A673 (cell line): ENCODE data around the gene LILRB3.

Experiments used
- CTCF ChIP-seq: fragments of 300-800, 200-600 bp; sonication (generic); conservative IDR thresholded peaks from 2 replicates; pipeline ENCODE4 v1.5.1; 2017; ENCODE audit warnings: low read depth, mild to moderate bottlenecking, antibody characterized with exemption, low read length, moderate library complexity, mixed read lengths
- EZH2 ChIP-seq: fragments of 200-600 bp; sonication (generic); IDR thresholded peaks from 2 replicates; pipeline ENCODE4 v1.6.1; 2017; ENCODE audit warnings: borderline replicate concordance, low read depth, mild to moderate bottlenecking, mixed read lengths, antibody characterized with exemption, low read length; ENCODE audit not compliant: poor library complexity, severe bottlenecking

- TF ChIP-seq CTCF (no peak), EZH2 (no peak)
These were observed 14.1 kb downstream of the LILRB3 start for GRCh38 chr19:54208784-54209057.
